ENCODE measurements around the gene UBTD2. TPM values are rescaled to one million over a fixed set of nuclear protein-coding genes. Genes with fewer than 3 reads are reported as not detected.

Gene UBTD2
- total RNA-seq, 4 donors from 2014 or later: 15.9 to 28.6 (median 22.5) TPM

DNA sequence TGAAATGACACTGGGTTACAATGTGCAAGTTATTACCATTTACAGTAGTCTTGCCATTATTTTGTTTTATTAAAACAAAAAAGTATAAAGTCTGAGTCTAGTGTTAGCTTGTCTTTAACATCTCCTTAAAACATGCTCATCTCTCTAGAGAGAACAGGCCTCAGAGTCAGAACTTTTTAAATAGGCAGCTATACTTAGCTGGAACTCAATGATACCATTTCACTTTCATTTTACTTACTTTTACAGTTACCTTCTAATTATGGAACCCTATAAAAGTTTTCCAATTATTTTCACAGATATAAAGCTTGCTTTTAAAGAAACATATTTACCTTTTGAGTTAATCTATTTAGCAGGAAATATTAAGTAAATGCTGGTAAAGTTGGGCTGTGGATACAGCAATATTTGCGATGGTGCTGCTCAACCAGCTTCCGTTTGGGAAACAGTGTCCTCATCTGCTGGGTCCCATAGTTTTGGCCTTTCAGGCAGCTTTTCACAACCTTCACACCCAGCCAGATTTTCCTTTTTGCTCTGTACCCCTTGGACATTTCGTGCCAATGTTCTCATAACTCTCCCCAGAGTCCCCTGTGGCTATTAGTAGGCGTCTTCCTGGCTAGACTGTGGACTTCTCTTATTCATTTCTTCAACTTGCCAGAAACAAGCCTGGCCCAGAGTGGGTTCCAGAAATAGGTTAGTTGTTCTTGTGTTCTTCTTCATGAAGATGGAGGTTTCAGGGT is 36.3 kb upstream of the UBTD2 start:
- WGBS, 2 donors: 83 to 89% methylated on average over 4 of the region's 4 CpGs
- TF ChIP-seq, protein P1, sequence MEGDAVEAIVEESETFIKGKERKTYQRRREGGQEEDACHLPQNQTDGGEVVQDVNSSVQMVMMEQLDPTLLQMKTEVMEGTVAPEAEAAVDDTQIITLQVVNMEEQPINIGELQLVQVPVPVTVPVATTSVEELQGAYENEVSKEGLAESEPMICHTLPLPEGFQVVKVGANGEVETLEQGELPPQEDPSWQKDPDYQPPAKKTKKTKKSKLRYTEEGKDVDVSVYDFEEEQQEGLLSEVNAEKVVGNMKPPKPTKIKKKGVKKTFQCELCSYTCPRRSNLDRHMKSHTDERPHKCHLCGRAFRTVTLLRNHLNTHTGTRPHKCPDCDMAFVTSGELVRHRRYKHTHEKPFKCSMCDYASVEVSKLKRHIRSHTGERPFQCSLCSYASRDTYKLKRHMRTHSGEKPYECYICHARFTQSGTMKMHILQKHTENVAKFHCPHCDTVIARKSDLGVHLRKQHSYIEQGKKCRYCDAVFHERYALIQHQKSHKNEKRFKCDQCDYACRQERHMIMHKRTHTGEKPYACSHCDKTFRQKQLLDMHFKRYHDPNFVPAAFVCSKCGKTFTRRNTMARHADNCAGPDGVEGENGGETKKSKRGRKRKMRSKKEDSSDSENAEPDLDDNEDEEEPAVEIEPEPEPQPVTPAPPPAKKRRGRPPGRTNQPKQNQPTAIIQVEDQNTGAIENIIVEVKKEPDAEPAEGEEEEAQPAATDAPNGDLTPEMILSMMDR (IDR thresholded peaks at IDR 0.05): no peak
- TF ChIP-seq POLR2A (IDR thresholded peaks at IDR 0.05): no peak
- no peak overlapping the region for H3K27ac ChIP-seq
- no peak overlapping the region for H3K4me3 ChIP-seq (replicated peaks in 1 of 3)
- no peak for DNase-seq
- H3K27me3 ChIP-seq: no peaks in the 10 kb centered on the region
- H3K4me1 ChIP-seq: peaks cover 3 to 5% of the 10 kb centered on the region in 2 donors
- intact Hi-C loops (cut with DNase I): no loop called here
- H3K36me3 ChIP-seq: no peaks in the 10 kb centered on the region
- H3K9me3 ChIP-seq: no peaks in the 10 kb centered on the region

DNA sequence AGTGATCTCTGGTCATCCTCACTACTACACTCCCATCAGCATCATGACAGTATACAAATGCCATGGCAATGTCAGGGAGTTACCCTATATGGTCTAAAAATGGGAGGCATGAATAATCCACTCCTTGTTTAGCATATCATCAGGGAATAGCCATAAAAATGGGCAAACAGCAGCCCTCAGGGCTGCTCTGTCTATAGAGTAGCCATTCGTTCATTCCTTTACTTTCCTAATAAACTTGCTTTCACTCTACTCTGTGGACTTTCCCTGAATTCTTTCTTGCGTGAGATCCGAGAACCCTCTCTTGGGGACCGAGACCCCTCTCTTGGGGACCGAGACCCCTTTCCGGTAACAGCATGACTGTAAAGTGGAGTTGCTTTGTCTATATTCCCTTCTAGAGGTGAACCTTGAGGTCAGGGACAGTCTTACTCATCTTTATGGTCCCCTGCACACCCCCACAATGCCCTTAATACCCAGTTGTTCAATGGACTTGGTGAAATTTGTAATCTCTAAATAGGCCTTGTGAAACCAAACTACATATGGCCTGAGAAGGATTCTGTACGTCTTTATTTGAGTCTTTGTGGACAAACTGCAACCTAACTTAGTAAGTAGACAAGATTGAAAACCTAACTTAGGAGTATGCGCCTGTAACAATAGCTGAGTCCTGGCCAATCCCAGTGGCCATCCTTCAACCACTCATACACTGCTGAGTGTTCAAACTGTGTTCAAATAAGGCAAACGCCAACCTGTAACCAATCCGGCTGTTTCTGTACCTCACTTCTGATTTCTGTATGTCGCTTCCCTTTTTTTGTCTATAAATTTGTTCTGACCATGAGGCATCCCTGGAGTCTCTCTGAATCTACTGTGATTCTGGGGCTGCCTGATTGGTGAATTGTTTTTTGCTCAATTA is 32.3 kb upstream of the UBTD2 start:
- Histone ChIP-seq H3K27me3 (no peaks in the 10 kb centered on the region), H3K27ac (no peak overlapping the region), H3K4me3 (replicated peaks in 1 of 3) (no peak overlapping the region), H3K4me1 (no peaks in the 10 kb centered on the region), H3K36me3 (no peaks in the 10 kb centered on the region), H3K9me3 (no peaks in the 10 kb centered on the region)
- no peak for TF ChIP-seq POLR2A (IDR thresholded peaks at IDR 0.05)
- TF ChIP-seq, protein P1 (IDR thresholded peaks at IDR 0.05): no peak
- WGBS, 2 donors: 95% methylated on average over 11 of the region's 11 CpGs
- intact Hi-C loops (cut with DNase I): no loop called here
- no peak for DNase-seq

DNA sequence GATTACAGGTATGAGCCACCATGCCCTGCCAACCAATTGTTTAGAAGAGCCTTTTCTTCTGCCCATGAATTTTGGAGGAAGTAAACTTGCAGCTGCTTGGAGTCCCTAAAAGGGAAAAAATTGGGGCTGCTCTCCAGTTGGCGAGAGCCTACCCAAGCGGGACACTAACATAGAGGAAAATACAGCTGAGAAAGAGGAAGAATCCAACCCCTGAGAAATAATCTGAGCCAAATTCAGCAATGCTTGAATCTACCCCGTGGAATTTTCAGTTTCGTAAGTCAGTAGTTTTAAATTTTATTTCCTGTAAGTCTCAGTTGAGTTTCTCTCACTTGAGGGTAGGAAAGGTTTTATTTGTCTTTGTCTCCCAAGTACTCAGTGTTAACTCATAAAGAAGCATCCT is 30.4 kb upstream of the UBTD2 start:
- DNase-seq: no peak
- TF ChIP-seq, protein P1 (IDR thresholded peaks at IDR 0.05): no peak
- no peak for TF ChIP-seq POLR2A (IDR thresholded peaks at IDR 0.05)
- intact Hi-C loops (cut with DNase I): no loop called here
- H3K36me3 ChIP-seq: no peaks in the 10 kb centered on the region
- no peak overlapping the region for H3K4me3 ChIP-seq (replicated peaks in 1 of 3)
- 83 to 89% methylated on average over 4 of the region's 4 CpGs for WGBS, 2 donors
- no peak overlapping the region for H3K27ac ChIP-seq
- H3K27me3 ChIP-seq: no peaks in the 10 kb centered on the region
- H3K4me1 ChIP-seq: no peaks in the 10 kb centered on the region
- no peaks in the 10 kb centered on the region for H3K9me3 ChIP-seq

DNA sequence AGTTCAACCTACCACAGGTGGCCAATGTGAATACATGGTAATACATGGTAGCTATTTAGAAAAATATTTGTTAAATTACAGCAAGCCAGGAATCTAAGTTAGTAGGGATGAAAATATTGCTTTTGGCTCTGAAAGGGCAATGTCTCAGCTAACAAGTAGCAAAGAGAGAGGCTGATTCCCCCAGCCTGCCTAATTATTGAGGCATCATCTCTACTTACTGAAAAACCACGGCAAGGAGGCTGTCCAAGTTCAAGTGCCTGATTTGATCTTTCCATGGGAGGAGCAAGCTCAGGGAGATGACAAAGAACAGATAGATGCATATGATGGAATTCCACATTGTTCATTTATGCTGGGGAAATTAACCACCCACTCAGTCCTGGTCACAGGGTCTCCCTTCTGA is 28.7 kb upstream of the UBTD2 start:
- intact Hi-C loops (cut with DNase I): no loop called here
- DNase-seq: no peak

More for the DNA sequence above, 28.7 kb upstream of the UBTD2 start:
- Histone ChIP-seq H3K4me1 (no peaks in the 10 kb centered on the region), H3K9me3 (no peaks in the 10 kb centered on the region), H3K36me3 (no peaks in the 10 kb centered on the region), H3K27me3 (no peaks in the 10 kb centered on the region), H3K27ac (no peak overlapping the region), H3K4me3 (replicated peaks in 1 of 3) (no peak overlapping the region)
- 45 to 62% methylated on average over 1 of the region's 1 CpG for WGBS, 2 donors
- no peak for TF ChIP-seq POLR2A (IDR thresholded peaks at IDR 0.05)
- TF ChIP-seq, protein P1 (IDR thresholded peaks at IDR 0.05): no peak
